ENCODE measurements around the gene LEKR1. TPM values are rescaled to one million over a fixed set of nuclear protein-coding genes. Genes with fewer than 3 reads are reported as not detected.

LEKR1 gene
- total RNA-seq, 2 donors from 2014 or later, result 4.2 TPM; not detected in 1

DNA sequence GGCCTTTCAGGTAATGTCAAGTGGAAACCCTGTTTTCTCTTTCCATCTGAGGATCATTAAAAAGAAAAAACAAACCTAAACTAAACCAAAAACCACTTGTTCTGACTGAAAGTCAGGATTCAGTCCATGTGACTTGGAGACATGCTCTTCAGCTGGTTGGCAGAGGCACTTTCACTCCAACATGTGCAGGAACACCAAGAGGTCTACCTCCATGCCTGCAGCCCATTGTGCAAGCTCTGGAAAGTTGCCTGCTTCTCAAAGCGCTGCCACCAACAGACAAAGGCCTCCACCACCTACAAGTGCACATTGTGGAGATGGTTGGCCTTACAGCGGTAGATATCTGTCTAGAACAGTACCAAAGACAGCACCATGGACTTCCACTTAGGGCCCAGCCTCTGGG lies 161.8 kb downstream of the LEKR1 start:
- no peak for ATAC-seq (ENCODE audit: insufficient number of reproducible peaks, low FRiP score, low read depth)
- peaks cover 7% of the 10 kb centered on the region for H3K9me3 ChIP-seq
- no peak overlapping the region for H3K4me3 ChIP-seq
- H3K36me3 ChIP-seq, result no peaks in the 10 kb centered on the region
- H3K27me3 ChIP-seq (replicated peaks; ENCODE audit: insufficient read depth), result no peaks in the 10 kb centered on the region
- TF ChIP-seq, protein P1, sequence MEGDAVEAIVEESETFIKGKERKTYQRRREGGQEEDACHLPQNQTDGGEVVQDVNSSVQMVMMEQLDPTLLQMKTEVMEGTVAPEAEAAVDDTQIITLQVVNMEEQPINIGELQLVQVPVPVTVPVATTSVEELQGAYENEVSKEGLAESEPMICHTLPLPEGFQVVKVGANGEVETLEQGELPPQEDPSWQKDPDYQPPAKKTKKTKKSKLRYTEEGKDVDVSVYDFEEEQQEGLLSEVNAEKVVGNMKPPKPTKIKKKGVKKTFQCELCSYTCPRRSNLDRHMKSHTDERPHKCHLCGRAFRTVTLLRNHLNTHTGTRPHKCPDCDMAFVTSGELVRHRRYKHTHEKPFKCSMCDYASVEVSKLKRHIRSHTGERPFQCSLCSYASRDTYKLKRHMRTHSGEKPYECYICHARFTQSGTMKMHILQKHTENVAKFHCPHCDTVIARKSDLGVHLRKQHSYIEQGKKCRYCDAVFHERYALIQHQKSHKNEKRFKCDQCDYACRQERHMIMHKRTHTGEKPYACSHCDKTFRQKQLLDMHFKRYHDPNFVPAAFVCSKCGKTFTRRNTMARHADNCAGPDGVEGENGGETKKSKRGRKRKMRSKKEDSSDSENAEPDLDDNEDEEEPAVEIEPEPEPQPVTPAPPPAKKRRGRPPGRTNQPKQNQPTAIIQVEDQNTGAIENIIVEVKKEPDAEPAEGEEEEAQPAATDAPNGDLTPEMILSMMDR (IDR thresholded peaks at IDR 0.05), result no peak
- H3K4me1 ChIP-seq (ENCODE audit: control insufficient read depth in 1 of 2, low read depth in 2 of 2), result no peaks in the 10 kb centered on the region
- no peak for DNase-seq (ENCODE audit: low spot score)
- no peak overlapping the region for H3K27ac ChIP-seq

DNA sequence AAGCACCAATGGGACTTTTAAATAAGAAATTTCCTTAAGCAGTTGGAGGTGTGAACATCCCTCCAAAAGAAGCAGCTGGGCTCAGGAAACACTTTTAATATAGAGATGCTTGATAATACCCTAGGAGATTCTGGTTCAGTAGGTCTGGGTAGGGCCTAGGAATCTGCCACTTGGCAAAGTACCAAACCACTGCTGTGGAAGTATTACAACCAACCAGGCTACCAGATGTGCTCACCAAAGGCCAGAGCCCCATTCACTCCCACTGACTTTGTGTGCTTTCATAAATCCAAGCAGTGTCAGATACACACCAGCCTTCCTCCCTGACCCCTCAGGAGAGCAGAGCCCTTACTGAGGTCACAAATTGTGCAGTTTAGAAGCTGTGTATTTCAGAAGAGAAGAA lies 171.2 kb downstream of the LEKR1 start:
- no peaks in the 10 kb centered on the region for H3K27me3 ChIP-seq (replicated peaks; ENCODE audit: insufficient read depth)
- no peaks in the 10 kb centered on the region for H3K36me3 ChIP-seq
- H3K9me3 ChIP-seq, result no peaks in the 10 kb centered on the region
- TF ChIP-seq, protein P1 (IDR thresholded peaks at IDR 0.05), result no peak
- DNase-seq (ENCODE audit: low spot score), result no peak
- H3K27ac ChIP-seq, result no peak overlapping the region
- no peaks in the 10 kb centered on the region for H3K4me1 ChIP-seq (ENCODE audit: control insufficient read depth in 1 of 2, low read depth in 2 of 2)
- no peak for ATAC-seq (ENCODE audit: insufficient number of reproducible peaks, low FRiP score, low read depth)
- H3K4me3 ChIP-seq, result no peak overlapping the region

DNA sequence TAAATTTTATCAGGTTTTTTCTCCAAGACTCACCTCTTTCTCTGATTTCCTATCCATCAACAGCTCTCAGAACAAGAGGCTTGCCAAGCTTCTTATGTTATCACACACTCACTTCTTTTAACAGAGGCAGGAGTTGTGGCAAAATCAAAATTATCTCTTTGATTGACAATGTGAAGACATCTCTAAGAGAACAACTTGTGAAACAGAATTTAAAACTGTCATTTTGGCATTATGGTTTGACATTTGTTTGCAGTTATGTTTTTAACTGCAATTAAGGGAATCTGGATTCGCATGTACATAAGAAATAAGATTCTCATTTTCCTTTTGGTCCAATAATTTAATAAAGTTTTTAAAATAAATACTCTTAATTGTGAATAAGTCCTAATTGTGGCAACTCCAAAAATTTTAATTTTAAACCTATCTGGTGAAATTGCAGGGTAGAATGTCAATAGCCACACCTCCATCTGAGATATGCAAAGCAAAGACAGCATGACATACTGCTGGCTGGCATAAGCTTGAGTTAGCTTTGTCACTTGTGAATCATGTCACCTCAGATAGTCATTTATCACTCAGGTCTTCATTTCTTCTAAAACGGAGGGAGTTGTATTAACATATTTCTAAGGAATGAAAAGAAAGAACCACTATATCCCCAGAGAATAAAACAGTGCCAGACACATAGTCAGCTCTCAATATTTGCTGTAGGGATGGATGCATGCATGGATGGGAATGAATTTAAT lies 175.2 kb downstream of the LEKR1 start:
- H3K4me3 ChIP-seq, result no peak overlapping the region
- no peaks in the 10 kb centered on the region for H3K36me3 ChIP-seq
- H3K9me3 ChIP-seq, result no peaks in the 10 kb centered on the region
- TF ChIP-seq, protein P1 (IDR thresholded peaks at IDR 0.05), result no peak
- no peaks in the 10 kb centered on the region for H3K4me1 ChIP-seq (ENCODE audit: control insufficient read depth in 1 of 2, low read depth in 2 of 2)
- H3K27me3 ChIP-seq (replicated peaks; ENCODE audit: insufficient read depth), result no peaks in the 10 kb centered on the region
- no peak overlapping the region for H3K27ac ChIP-seq
- DNase-seq (ENCODE audit: low spot score) (no peak), ATAC-seq (ENCODE audit: insufficient number of reproducible peaks, low FRiP score, low read depth) (no peak)

DNA sequence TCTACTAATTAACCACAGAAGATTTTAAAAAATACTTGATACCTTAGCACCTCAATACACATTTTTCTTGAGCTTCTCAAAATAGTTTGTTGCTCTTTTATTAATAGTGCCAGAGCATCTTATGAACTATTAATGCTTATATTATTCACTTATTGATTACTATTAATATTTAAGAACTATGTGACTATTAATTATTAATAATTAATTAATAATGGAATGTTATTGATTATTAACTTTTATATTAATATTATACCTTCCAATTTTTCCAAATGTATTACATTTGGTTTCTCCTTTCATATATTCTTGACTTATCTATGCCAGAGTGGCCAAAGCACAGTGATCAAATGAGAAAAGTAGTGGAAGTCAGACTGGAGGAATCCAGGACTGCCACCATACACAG lies 195.5 kb downstream of the LEKR1 start:
- no peak for ATAC-seq (ENCODE audit: insufficient number of reproducible peaks, low FRiP score, low read depth)
- no peak for DNase-seq (ENCODE audit: low spot score)
- Histone ChIP-seq H3K27ac (no peak overlapping the region), H3K27me3 (replicated peaks; ENCODE audit: insufficient read depth) (no peaks in the 10 kb centered on the region), H3K4me1 (ENCODE audit: control insufficient read depth in 1 of 2, low read depth in 2 of 2) (peaks cover 0 to 8% of the 10 kb centered on the region in 2 donors), H3K9me3 (no peaks in the 10 kb centered on the region), H3K4me3 (no peak overlapping the region), H3K36me3 (no peaks in the 10 kb centered on the region)
- TF ChIP-seq, protein P1 (IDR thresholded peaks at IDR 0.05), result no peak

DNA sequence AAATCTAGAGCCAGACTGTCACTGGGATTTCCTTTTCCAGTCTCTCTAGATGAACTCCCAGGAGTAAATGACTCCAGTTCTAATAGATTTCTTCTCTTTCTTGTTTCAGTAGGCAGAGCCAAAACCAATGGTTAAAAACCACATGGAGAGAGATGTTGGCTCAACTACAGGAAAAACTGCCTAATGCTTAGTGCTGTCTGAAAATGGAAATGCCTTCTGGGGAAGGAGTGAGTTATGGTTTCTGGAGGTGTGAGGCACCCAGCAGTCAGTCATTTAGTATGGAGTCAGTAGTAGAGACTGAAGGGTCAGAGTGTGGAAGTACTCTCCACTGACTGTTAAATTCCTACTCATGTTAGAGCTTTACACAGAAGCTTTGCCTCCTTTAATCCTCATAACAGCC lies 197.1 kb downstream of the LEKR1 start:
- TF ChIP-seq, protein P1 (IDR thresholded peaks at IDR 0.05), result no peak
- Histone ChIP-seq H3K4me1 (ENCODE audit: control insufficient read depth in 1 of 2, low read depth in 2 of 2) (peaks cover 0 to 8% of the 10 kb centered on the region in 2 donors), H3K4me3 (no peak overlapping the region), H3K9me3 (no peaks in the 10 kb centered on the region), H3K36me3 (no peaks in the 10 kb centered on the region), H3K27me3 (replicated peaks; ENCODE audit: insufficient read depth) (no peaks in the 10 kb centered on the region), H3K27ac (no peak overlapping the region)
- no peak for DNase-seq (ENCODE audit: low spot score)
- ATAC-seq (ENCODE audit: insufficient number of reproducible peaks, low FRiP score, low read depth), result no peak
